AG04450 (cell line): ENCODE data around the gene SLC24A3. TPM values are rescaled to one million over a fixed set of nuclear protein-coding genes. Genes with fewer than 3 reads are reported as not detected.

Experiments
- CTCF ChIA-PET: fragments of 300-600, 350-600 bp; formaldehyde crosslinking; extraction: SDS; loops from one replicate; lab custom pipeline; 2022; ENCODE audit warnings: antibody characterized with exemption, inconsistent platforms; lab: Charles Lee
- POLR2A ChIA-PET: fragments of 350-600 bp; formaldehyde crosslinking; extraction: SDS; loops from one replicate; lab custom pipeline; 2021; ENCODE audit warnings: antibody characterized with exemption, inconsistent platforms; lab: Yijun Ruan, JAX
- DNase-seq: peaks from one replicate; pipeline ENCODE4 v3.0.0-alpha.2; 2011; ENCODE audit warnings: low read depth, low spot score
- H3K27ac ChIP-seq: one replicate; pipeline ENCODE4 v1.5.1; 2012; ENCODE audit warnings: low read depth, low read length, control low read depth
- H3K27me3 ChIP-seq: one replicate; pipeline ENCODE4 v1.6.0; 2012; ENCODE audit warnings: low read length; ENCODE audit not compliant: control insufficient read depth, insufficient read depth
- H3K4me3 ChIP-seq: 2 replicates; pipeline ENCODE4 v1.5.1; 2011; ENCODE audit warnings: mild to moderate bottlenecking, low read depth, low read length, control low read depth
- H3K9me3 ChIP-seq: 2 replicates; pipeline ENCODE4 v1.5.1; 2012; ENCODE audit warnings: low read length; ENCODE audit not compliant: control insufficient read depth, insufficient read depth
- CTCF ChIP-seq: IDR thresholded peaks from 2 replicates; pipeline ENCODE4 v1.5.1; 2011; ENCODE audit warnings: low read depth, low read length, control low read depth, inconsistent platforms
- polyA minus RNA-seq: library from RNA; depleted of rRNA, polyadenylated mRNA; stranded (reverse); fragments of >200 nt; gene quantifications from 2 replicates; pipeline ENCODE4 v1.2.3, GENCODE V29; 2011; rRNA and poly(A)+ RNA removed
- polyA plus RNA-seq: library from polyadenylated mRNA; depleted of rRNA; stranded (reverse); fragments of >200 nt; gene quantifications from 2 replicates; pipeline ENCODE4 v1.2.3, GENCODE V29; 2011; rRNA removed

Gene SLC24A3
- polyA plus RNA-seq: not detected in 2 replicates
- not detected in 2 replicates for polyA minus RNA-seq

DNA sequence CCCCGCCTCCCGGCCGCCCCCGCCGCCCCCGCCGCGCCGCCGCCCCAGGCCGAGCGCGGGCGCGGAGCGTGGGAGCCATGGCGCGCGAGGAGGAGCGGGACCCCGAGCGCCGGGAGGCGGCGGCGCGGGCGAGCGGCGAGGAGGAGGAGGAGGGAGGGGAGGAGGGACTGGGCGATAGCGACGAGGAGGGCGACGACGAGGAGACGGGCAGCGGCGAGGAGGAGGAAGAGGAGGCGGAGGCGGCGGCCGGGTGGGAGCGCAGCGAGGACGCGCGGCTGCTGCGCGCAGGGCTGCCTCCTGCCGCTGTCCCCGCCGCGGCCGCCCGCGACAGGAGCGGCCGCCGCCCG lies at the start of gene SLC24A3:
Gene SLC24A3, plus strand, starts transcription at position 174 of the 347 bp plus-strand sequence.
- no peak for DNase-seq
- TF ChIP-seq CTCF: no peak
- H3K4me3 ChIP-seq: no peak within 1 kb of the TSS
- POLR2A ChIA-PET: no interaction called here
- no peaks in the 10 kb centered on the region for H3K9me3 ChIP-seq
- H3K27me3 ChIP-seq: peaks cover 25% of the 10 kb centered on the region
- no peak within 1 kb of the TSS for H3K27ac ChIP-seq
- CTCF ChIA-PET: no interaction called here

DNA sequence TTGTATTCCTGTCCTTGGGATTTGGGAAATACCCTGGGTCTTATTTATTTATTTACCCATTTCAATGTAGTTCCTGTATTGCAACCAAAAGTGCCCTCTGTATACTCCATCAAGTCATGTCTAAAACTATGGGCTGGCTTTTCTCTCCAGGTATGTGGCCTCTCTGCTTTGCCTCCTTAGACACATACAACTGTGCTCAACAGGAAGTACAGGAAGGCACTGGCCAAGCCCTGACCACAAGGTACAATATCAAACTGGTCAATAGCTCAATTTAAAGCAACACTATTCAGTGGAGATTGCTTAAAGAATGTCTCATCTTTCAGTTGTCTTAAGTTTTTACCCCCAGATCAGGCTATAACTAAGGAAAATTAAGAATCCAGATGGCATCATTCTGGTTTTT lies 42.3 kb upstream of the SLC24A3 start:
- peaks cover 13% of the 10 kb centered on the region for H3K9me3 ChIP-seq
- ChIA-PET POLR2A (no interaction called here), CTCF (no interaction called here)
- H3K27ac ChIP-seq: no peak overlapping the region
- DNase-seq: no peak
- H3K27me3 ChIP-seq: no peaks in the 10 kb centered on the region
- no peak overlapping the region for H3K4me3 ChIP-seq
- no peak for TF ChIP-seq CTCF

- POLR2A ChIA-PET: no interaction called here
- Histone ChIP-seq H3K4me3 (no peak overlapping the region), H3K27me3 (no peaks in the 10 kb centered on the region), H3K27ac (no peak overlapping the region), H3K9me3 (peaks cover 7% of the 10 kb centered on the region; the same call in 1 of the 2 replicates)
- no peak for DNase-seq
- CTCF ChIA-PET: no interaction called here
- TF ChIP-seq CTCF: no peak
Measured at GRCh38 chr20:19172637-19173036, 39.8 kb upstream of the SLC24A3 start.

GRCh38 chr20:19176470-19177052 lies 35.9 kb upstream of the SLC24A3 start:
- H3K27me3 ChIP-seq: no peaks in the 10 kb centered on the region
- no peak overlapping the region for H3K27ac ChIP-seq
- ChIA-PET CTCF (no interaction called here), POLR2A (no interaction called here)
- no peak for DNase-seq
- H3K4me3 ChIP-seq: no peak overlapping the region
- no peaks in the 10 kb centered on the region for H3K9me3 ChIP-seq
- TF ChIP-seq CTCF: no peak

- CTCF ChIA-PET: no interaction called here
- Histone ChIP-seq H3K27ac (no peak overlapping the region), H3K9me3 (no peaks in the 10 kb centered on the region), H3K27me3 (no peaks in the 10 kb centered on the region), H3K4me3 (no peak overlapping the region)
- DNase-seq: no peak
- POLR2A ChIA-PET: no interaction called here
- TF ChIP-seq CTCF: no peak
Measured at GRCh38 chr20:19181552-19181951, 30.9 kb upstream of the SLC24A3 start.
